Fibroblast of peridontal ligament (primary cell): Measurements from ENCODE around the gene KCNC1.

ENCODE experiments used
- DNase-seq: peaks from one replicate; pipeline ENCODE4 v3.0.0-alpha.2; 2010; ENCODE audit errors: extremely low read depth

Gene KCNC1

DNA sequence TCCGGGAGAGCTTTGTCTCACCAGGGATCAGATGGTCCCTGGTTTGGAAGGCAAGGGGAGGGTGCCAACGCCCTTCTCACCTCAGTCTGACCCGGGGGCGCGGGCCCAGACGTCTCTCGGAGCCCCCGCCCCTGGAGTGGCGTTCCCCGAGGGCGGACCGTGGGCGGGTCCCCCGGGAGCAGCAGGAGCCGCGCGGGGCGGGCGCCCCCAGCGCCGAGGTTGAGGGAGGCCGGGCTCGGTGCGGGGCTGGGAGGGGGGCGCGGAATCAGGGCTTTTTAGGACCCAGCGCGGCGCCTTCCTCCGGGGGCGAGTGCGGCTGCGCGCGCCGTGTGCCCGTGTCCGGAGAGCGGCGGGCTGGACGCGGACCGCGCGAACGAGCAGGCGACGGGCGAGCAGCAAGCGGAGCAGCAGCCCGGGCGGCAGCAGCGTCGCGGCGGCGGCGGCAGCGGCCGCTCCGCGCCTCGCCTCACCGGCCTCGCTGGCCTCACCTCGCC lies at the start of gene KCNC1:
Gene KCNC1 (plus strand): TSS at position 364 of the 494 bp plus-strand sequence. CDS start 1,222 bp downstream, outside the sequence.
- DNase-seq = peak; percentile 13

DNA sequence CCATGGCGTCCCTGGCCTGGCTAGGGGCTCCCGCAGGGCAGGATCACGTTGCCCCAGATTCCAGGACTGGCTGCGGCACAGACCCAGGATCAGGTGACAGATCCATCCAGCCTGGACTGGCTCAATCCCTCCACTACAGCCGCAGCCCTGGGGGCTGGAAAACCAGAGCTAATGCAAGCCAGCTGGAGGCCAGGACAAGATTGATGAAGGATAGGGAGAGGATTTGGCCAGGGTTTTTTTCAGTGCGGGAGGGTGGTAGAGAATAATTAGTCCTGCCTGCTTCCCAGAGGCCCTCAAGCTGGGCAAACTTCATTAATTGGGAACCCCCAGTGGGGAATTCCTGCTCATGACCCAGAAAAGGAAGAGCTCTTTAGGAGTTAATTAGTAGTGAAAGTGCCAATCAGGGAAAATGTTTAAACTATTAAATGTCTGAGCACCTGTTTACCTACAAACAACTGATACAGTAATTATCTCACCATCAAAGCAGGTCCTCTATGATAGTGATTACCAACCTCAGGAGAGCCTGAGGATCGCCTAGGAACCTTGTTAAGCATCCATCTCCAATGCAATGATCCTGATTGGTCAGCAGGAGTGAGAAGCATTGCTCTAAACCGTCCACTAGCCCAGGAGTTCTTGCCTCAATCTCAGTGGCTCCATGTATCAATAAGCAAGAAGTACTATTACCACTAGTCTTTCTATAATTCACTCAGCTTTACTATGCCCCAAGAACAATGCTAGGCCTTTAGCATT lies 48.2 kb upstream of the KCNC1 start:
- no peak for DNase-seq

DNA sequence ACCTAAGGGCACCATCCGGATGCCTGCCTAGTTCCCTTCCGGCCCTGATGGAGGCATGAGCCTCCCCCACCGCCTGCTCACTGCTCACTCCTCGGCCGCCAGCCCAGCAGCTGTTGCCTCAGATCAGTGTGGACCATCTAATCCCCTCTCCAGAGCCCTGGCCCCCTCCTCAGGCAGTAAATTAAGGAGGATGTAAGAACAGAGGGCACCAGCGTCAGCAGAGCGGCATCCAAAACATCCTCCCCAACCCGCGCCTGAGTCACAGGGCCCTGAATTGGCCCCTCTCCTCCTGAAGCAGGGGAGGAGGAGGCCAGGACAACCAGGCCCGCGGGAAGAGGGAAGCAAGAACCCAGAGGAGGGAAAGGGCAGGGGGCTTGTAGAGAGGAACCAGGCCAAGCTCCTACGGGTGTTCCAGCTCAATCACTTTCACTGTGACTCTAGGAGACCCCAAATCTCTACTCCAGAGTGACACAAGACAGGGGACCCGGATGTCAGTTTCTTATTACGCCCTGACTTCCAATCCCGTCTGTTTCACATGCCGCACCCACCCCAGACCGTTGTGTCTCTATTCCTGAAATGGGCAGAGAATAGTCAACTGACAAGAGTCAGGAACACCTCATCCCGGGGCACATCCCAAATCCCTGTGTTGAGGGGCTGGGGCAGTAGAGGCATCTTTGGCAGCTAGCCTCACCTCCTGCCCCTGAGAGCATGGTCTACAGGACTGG lies 46.5 kb upstream of the KCNC1 start:
- no peak for DNase-seq

DNA sequence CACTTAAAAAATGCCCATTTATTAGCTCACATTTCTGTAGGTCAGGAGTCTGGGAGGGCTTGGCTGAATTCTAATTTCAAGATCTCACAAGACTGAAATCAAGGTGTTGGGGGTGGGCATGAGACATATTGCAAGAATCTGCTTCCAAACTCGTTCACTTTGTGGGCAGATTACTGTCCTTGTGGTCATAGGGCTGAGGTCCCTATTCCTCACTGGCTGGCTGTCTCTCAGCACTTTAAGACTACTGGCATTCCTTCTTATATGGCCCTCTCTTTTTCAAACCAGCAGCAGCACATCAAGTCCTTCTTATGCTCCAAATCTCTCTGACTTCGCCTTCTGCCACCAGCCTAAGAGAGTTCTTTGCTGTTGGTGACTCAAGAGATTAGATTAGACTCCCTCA lies 43.0 kb upstream of the KCNC1 start:
- no peak for DNase-seq

DNA sequence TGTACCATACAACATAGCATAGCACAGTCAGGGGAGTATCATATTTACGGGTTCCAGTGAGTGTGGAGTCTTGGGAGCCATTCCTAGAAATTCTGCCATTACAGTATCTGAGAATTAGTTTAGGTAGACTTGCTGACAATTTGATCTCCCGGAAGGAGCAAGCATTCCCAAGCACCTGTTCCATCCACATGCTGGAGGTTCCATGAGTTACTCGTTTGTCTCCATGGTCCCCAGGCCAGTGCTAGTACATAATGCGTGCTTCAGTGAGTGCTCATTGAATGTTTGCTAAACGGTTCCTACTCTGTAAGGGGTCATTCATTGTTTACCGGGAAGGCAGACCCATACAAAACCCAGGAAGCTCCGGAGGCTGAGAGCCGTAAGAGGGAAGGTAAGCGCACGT lies 42.6 kb upstream of the KCNC1 start:
- DNase-seq = no peak

DNA sequence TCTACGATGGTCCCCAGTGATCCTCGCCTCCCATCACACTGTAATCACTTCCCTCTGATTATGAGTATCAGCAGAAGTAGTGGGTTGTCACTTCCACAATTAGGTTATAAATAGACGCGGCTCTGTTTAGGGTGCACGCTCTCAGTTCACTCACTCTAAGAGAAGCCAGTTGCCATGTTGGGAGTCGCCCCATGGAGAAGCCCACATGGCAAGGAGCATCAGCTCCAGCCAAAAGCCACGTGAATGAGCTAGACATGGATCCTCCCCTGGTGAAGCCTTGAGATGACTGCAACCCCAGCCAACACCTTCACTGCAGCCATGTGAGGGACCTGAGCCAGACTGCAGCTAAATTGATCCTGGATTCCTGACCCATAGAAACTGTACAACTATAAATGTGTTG lies 41.6 kb upstream of the KCNC1 start:
- DNase-seq = no peak

DNA sequence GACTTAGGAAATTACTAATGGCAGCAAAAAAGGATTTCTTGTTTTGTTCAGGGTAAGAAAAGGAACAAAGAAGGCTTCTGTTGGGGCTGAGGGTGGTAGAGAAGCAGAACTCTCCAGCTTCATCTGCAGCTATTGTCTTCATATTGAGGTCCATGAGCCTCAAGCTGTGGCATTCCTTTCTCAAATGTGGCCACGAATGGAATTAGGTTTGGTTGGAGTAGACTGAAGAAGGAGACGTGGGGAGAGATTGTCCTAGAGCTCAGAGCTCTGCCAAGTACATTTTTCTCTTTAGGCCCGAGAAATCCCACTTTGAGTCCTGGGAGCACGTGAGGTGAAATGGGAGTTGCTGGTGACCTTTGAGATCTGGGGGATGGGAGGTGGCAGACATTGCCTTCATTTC lies 41.0 kb upstream of the KCNC1 start:
- no peak for DNase-seq

DNA sequence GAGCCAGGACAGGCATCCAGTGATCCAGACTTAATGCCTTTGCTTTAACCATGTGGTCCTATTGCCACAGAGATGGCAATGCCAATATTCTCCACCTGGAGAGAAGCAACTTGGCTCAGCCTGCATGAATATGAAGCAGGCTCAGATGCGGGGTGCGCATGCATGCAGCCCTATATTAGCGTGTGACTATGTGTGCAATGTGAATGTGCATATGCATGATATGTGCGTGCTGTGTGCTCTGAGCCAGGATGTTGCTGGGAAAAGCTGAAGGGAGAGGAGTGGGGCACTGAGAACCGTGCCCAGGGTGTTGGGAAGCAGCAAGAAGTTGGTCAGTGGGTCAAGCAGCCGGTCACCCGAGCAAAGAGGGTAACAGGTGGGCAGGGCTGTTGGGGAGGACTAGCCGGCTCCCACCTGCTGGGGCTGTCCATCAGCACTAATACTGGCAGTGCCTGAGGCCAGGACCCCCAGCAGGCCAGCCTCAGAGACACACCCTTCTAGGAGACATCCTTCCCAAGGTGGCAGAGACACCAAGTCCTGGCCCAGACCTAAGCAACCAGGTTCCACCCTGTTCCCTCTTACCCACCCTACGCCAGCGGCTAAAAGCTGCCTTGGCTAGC lies 40.0 kb upstream of the KCNC1 start:
- DNase-seq = no peak

DNA sequence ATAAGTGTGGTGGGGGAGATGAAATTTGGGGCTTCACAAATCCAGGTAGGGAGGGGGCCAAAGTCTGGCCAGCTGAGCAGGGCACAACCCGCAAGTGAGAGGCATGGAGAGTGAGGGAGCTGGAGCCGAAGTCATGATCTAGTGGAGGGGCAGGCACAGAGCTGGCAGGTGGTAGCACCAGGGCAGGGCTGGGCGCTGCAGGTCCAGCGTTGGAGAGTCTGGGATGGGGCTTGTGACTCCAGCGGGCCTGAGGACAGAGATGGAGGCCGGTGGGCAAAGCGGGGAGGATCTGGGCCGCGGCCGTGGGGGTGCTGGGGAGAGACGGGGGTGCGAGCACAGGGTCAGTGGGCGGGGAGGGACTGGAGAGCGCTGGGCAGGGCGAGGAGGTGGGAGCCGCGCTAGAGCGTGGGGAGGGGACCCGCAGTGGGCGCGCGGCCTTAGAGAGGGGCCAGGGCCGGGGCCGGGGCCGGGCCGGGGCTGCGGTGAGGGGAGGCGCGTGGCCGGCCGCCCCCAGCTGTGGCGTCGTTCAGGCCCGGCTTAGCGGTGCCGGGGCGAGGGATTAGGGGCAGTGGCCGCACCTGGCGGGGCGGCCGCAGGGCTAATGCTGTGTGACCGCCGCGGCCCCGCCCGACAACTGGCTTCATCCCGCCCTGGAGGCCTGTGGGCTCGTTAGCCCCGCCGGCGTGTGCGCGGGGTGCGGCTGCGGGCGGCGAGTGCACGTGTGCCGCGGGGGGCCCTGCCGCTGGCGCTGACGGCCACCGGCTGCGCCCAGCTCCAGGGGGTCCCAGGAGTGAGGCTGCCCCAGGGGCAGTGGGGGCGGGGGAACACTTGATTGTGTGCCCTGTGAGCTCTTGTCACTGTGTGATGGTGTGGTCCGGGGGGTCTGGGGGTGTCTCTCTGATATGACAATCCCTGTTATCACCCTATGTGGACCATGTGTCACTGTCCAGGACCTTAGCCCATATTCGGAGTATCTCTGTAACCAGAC lies 38.8 kb upstream of the KCNC1 start:
- no peak for DNase-seq

DNA sequence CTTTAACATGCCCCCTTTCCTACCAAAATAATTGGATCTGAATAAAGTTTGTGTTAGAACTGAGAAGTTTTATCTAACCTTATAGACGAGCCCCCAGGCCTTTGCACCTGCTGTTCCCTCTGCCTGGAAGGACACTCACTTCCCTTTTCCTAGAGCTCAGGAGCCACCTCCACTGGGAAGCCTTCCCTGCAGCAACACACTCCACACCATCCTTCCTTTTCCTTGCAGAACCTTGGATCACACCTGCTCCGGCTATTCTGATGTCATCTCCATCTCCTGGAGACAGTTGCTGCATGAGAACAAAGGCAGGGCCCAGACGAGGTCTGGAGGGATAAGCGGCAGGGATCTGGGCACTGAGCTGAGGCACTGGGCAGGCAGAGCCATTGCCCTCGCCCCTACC lies 37.8 kb upstream of the KCNC1 start:
- no peak for DNase-seq

DNA sequence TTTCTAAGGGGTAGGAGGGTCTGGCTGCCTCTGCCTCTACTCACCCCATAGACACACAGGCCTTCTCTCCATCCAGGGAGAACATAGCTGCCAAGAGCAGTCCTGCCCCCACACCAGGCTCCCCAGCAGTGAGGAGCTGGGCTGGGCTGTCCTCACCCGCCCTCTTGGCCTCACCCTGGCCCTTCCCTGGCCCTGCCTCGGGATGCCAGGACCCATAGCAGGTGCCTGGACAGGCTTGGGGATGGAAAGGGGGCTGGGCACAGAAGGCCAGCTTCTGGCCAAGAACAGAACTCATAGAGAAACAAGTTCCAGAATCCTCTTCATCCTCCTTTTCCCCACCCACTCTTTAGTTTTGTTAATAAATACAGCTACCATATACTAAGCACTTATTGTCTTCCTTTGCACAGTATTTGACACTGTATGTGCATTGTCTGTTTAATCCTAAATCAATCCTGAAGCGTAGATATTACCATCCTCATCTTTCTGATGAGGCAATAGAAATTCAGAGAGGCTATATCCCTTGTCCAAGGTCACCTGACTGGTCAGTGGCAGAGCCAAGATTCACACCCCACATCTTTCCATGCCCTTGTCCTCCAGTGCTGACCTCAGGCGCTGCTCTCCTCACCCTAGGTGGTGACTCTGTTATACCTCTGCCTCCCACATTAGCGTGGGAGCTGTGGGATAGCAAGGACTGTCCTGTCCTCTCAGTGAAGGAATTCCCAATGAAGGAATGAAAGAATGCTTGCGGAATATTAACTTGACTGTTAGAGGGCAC lies 37.2 kb upstream of the KCNC1 start:
- DNase-seq = no peak

DNA sequence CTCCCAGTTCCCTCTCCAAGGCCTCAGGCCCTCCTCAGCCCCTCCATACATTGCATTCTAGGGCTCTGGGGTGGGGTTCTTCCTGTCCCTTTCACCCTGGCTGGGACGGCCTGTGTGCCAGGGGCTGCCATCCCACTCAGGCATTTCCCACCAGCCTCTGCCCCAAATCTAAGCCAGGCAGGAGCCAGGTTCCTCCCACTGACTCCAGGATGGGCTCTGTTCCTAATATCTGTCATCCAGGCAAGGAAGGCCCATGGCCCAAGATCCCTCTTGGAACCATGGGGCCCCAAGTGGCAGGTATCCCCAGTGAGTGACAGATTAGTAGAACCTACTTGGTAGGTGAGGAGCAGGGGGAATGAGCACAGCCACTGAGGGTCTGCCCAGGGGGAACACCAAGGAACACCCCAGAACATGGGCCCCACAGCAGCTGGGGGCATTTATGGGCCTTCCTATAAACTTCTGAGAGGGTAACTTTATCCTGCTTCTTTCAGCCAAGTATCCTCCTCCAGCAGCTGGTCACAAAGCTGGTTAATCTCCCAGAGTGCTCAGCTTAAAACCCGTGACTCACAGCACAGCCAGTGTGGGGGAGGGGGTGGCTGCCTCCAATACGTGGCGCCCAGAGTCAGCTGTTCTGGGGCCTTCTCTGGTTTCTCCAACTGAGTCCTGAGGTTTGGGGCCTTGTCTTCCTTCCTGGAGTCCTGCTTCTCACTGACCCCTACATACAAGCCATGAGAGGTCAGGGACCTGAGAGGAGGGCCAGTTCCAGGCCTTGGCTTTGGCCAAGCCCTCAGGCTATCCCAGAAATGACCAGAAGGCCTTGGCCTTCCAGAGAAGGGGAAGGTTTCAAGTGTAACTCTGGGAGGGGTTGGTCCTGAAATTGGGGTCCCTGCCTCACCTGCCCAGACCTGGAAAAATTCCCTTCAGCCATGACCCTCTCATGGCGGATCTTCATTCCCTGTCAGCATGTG lies 35.1 kb upstream of the KCNC1 start:
- DNase-seq = peak; percentile 20

DNA sequence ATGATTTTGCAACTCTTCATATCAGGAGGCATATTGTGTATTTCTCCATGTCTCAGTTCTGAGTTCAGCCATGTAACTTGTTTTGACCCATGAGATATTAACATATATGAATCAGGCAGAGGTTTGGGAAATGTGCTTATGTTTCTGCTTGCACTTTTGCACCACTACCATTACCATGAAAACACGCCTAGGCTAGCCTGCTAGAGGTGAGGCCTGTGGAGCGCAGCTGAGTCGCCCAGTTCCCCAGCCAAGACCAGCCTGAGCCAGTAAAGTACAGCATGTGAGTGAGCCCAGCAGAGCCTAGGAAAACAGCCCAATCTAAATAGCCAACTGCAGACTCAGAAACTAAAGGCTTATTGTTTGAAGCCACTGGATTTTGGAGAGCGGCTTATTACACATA lies 33.6 kb upstream of the KCNC1 start:
- no peak for DNase-seq

DNA sequence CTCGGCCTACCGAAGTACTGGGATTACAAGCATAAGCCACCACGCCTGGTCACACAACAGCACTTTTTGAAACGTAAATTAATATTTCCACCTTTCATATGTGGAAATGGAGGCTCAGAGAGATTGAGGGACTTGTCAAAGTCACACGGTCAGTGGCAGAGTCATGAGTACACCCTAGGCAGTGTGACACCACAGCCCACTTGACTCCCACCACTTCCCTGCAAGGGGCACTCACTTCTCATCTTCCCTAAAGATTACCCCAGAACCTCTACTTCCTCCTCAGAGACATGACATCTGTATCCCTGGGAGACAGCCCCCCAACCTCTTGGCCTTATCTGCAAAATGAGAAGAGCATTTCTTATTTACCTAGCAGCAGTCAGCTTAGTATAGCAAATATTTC lies 31.7 kb upstream of the KCNC1 start:
- no peak for DNase-seq

DNA sequence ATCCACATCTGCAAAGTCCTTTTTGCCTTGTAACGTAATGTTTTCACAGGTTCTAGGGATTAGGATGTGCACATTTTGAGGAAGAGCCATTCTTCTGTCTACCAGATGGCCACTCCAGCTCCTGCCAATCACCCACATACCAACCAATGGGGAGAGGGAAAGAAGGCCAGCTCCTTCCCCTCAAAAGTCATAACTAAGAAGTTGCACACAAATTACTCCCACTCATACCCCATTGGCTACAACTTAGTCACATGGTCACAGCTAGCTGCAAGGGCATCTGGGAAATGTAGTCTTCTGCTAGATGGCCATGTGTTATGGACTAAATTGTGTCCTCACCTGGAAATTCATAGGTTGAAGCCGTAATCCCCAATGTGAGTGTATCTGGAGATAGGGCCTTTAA lies 30.6 kb upstream of the KCNC1 start:
- no peak for DNase-seq

DNA sequence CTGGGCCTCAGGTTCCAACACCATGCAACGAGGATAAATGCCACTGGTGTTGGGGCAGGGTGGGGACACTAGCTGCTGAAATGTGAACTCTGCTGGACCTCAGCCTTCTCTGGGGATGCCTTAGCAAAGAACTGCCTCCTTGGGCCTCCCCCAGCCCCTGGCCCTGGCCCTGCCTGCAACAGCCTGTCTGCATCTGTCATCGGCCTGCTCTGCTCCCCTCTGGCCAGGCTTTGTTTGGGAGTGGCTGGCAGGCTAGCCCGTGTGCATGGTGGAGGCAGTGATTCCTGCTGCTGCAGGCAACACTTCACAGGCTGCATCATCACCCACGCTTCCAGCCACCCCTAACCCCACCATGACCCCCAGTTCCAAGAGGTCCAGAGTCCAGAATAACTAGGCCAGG lies 26.8 kb upstream of the KCNC1 start:
- no peak for DNase-seq

DNA sequence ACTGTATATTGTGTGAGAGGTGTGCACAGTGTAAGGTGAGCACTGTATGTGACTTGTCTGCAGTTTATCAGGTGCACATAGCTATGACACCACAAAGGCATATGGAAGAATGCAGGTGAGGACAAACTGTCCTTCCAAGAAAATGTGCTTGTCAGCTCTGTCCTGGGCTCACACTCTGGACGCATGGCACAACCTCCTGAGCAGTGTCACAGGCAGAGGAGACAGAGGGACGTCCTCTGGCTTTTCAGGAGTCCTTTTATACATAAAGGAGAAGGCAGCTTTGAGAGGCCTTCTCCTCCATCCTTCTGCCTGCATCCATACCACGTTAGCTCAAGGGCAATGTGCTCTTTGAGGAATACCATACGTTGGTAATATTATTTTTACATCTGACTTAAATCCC lies 22.7 kb upstream of the KCNC1 start:
- no peak for DNase-seq

DNA sequence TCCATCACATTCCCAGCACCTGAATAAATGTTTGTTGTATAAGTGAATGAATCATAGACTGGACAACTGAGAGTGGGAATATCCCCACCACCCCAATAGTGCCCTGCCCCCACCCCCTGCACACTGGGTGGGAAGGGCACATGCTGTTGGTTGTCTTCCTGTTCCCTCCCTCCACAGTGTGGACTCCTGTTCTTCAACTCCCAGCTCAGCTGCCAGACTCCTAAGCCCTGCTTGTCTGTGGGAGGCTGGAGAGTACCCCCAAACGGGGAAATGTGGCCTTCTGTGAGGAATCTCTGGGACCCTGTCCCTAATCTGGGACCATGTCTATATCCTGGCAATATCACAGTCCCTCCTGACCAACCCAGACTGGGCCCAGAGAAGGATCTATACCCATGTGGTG lies 20.7 kb upstream of the KCNC1 start:
- DNase-seq = no peak

DNA sequence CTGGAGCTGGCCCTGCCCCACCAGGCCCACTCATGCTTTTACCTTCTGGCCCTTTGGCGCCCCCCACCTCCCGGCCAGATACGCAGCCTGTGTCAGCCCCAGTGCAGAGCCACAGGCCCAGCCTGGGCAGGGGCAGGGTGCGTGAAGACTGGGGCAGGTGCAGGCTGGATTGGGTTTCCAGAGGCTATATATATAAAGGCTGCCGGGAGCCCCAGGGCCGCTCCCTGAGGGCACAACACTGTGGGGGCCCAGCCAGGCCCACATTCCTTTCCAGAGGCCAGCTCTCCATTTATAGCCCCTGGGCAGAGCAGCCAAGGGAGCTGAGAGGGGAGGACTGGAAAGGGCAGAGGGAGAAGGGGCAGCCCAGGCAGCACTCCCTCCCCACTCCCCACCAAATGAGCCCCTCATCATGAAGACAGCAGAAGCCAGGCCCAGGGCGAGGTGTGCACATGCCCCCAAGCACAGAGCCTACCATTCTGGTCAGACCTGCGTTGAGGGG lies 20.2 kb upstream of the KCNC1 start:
- DNase-seq = no peak

DNA sequence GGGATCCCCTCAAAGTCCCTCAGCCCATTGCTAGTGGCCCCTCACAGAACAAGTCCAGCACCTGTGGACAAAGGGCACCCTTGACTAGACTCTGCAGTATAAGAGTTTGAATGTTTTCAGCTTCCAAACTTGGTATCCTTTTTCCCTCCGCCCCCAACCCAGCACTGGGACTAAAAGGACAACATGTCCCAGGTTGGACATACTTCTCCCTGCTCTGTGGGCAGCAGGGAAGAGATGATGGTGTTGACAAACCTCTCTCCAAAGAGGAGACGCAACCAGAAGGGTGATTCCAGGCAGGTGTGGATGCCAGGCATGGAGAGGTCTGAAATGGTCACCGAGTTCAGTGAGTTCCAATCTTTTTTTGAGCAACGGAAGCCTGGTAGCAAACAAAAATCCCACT lies 19.7 kb upstream of the KCNC1 start:
- DNase-seq = no peak
